Hematopoietic multipotent progenitor cell (in vitro differentiated cells): ENCODE results near the gene ZNF563. TPM values are rescaled to one million over a fixed set of nuclear protein-coding genes. Genes with fewer than 3 reads are reported as not detected.
"Not testable (repeated sequence)": the region's sequence is repeated elsewhere in the genome, so short reads cannot be mapped to it uniquely, and the experiment has no call there.

Experiments
- DNase-seq, 3 donors: peaks; one replicate each; pipeline ENCODE4 v3.0.0-alpha.2; 2011 to 2015; ENCODE audit warnings: low read depth in 2 of 3, low spot score in 2 of 3
- total RNA-seq: library from RNA; depleted of rRNA; stranded (reverse); fragments of >200 nt; gene quantifications from one replicate; pipeline ENCODE4 v1.2.3, GENCODE V29; 2012

The ZNF563 gene
- 1.6 TPM for total RNA-seq

GRCh38 chr19:12333162-12334159 lies at the start of gene ZNF563:
Gene ZNF563, minus strand, starts transcription at chr19:12333633. Its CDS starts 151 bp downstream, at chr19:12333482.
- DNase-seq, result peak; percentile 85 to 97 (median 94)

- DNase-seq, result no peak
Observed at GRCh38 chr19:12380444-12380737, 47.0 kb upstream of the ZNF563 start.

GRCh38 chr19:12379732-12380443 lies 46.5 kb upstream of the ZNF563 start:
- DNase-seq, result no peak

GRCh38 chr19:12374026-12374425 lies 40.6 kb upstream of the ZNF563 start:
- no peak for DNase-seq

- peak; percentile 38 to 98 (median 94) for DNase-seq
Observed at GRCh38 chr19:12365236-12366162, 32.1 kb upstream of the ZNF563 start, which contains the start of gene ZNF442. Gene ZNF442, minus strand, starts transcription at chr19:12365683. Its CDS starts 2,052 bp downstream, at chr19:12363631.

- DNase-seq, result peak in 2 of 3 donors; percentile 25 to 26
Observed at GRCh38 chr19:12364391-12365235, 31.2 kb upstream of the ZNF563 start.

- not testable (repeated sequence) for DNase-seq
Observed at GRCh38 chr19:12362236-12362635, 28.8 kb upstream of the ZNF563 start.

- no peak for DNase-seq
Observed at GRCh38 chr19:12353375-12353774, 19.9 kb upstream of the ZNF563 start.

GRCh38 chr19:12350890-12351197 lies 17.4 kb upstream of the ZNF563 start:
- peak in 1 of 3 donors; percentile 12 for DNase-seq

- DNase-seq, result peak in 1 of 3 donors; percentile 4
Observed at GRCh38 chr19:12350185-12350889, 16.9 kb upstream of the ZNF563 start.

GRCh38 chr19:12346896-12347295 lies 13.5 kb upstream of the ZNF563 start:
- peak in 1 of 3 donors; percentile 26 for DNase-seq

- DNase-seq, result no peak
Observed at GRCh38 chr19:12345197-12345596, 11.8 kb upstream of the ZNF563 start.

GRCh38 chr19:12331211-12331941 lies 2.1 kb downstream of the ZNF563 start:
- peak in 2 of 3 donors; percentile 59 to 61 for DNase-seq

GRCh38 chr19:12330340-12330739 lies 3.1 kb downstream of the ZNF563 start:
- no peak for DNase-seq

GRCh38 chr19:12325690-12326089 lies 7.7 kb downstream of the ZNF563 start:
- DNase-seq, result no peak

GRCh38 chr19:12318782-12319413 lies 14.5 kb downstream of the ZNF563 start:
- no peak for DNase-seq

GRCh38 chr19:12314553-12314952 lies 18.9 kb downstream of the ZNF563 start:
- DNase-seq, result no peak

- not testable (repeated sequence) for DNase-seq
Observed at GRCh38 chr19:12308891-12309290, 24.5 kb downstream of the ZNF563 start.
